Gastrocnemius medialis (tissue), 4 donors: Measurements from ENCODE around the gene ALG3. TPM values are rescaled to one million over a fixed set of nuclear protein-coding genes. Genes with fewer than 3 reads are reported as not detected.

Experiments
- ATAC-seq, 2 donors: fragments of 150-250 bp; one replicate each; pipeline ENCODE4 v1.9.1; 2016
- DNase-seq, 2 donors: peaks; one replicate each; pipeline ENCODE4 v3.0.0-alpha.2; 2019
- H3K27ac ChIP-seq, 4 donors: fragments of 200-600 bp; sonication (generic); 1 replicate in 1 of 4; 2 replicates in 3 of 4; pipeline ENCODE4 v1.5.1; 2016 to 2018; ENCODE audit warnings: mild to moderate bottlenecking in 2 of 4, moderate library complexity in 1 of 4
- H3K27me3 ChIP-seq, 3 donors: fragments of 200-600 bp; sonication (generic) in 2 of 3; 1 replicate in 1 of 3; 2 replicates in 2 of 3; pipeline versions ENCODE4 v1.5.1 to v1.6.0; 2016 to 2019; ENCODE audit warnings: mild to moderate bottlenecking in 1 of 3, moderate library complexity in 1 of 3
- H3K36me3 ChIP-seq, 2 donors: fragments of 200-600 bp; sonication (generic) in 1 of 2; one replicate each; pipeline ENCODE4 v1.5.1; 2017 to 2018
- H3K4me1 ChIP-seq, 2 donors: fragments of 200-600 bp; sonication (generic) in 1 of 2; one replicate each; pipeline ENCODE4 v1.5.1; 2016 to 2017; ENCODE audit warnings: mild to moderate bottlenecking in 2 of 2
- H3K4me3 ChIP-seq, 4 donors: fragments of 200-600 bp; sonication (generic) in 3 of 4; 1 replicate in 1 of 4; 2 replicates in 3 of 4; pipeline ENCODE4 v1.5.1; 2016 to 2019; ENCODE audit warnings: mild to moderate bottlenecking in 2 of 4
- H3K9me3 ChIP-seq, 3 donors: fragments of 200-600 bp; sonication (generic) in 2 of 3; 1 replicate in 1 of 3; 2 replicates in 2 of 3; pipeline ENCODE4 v1.5.1; 2016 to 2019
- CTCF ChIP-seq, 5 experiments: fragments of 450-650 bp in 3 of 5; fragments of 200-600 bp in 2 of 5; sonication (generic) in 2 of 5; IDR thresholded peaks in 4 of 5; conservative IDR thresholded peaks in 1 of 5; 1 replicate in 4 of 5; 2 replicates in 1 of 5; pipeline ENCODE4 v1.5.1; 2016 to 2019; ENCODE audit warnings: antibody characterized with exemption in 5 of 5, mild to moderate bottlenecking in 3 of 5, moderate library complexity in 3 of 5
- POLR2A ChIP-seq, 2 donors: fragments of 450-650 bp; IDR thresholded peaks; one replicate each; pipeline ENCODE4 v1.6.1; 2017; ENCODE audit warnings: antibody characterized with exemption in 2 of 2, mild to moderate bottlenecking in 2 of 2, moderate library complexity in 2 of 2
- in situ Hi-C, 4 donors: fragments of 200-750 bp; cut with MboI; loops; one replicate each; pipeline versions ENCODE4 v1.15.0 to v1.8.0; 2017; ENCODE audit warnings: low sequenced_read_pairs in 4 of 4
- intact Hi-C: fragments of 100-400 bp; cut with DNase I; formaldehyde crosslinking; loops from one replicate; pipeline ENCODE4 v1.15.1; 2023; ENCODE audit warnings: low total_unique reads
- total RNA-seq, 4 donors: library from RNA; depleted of rRNA; stranded (reverse); fragments of >200 nt; gene quantifications; one replicate each; pipeline versions ENCODE4 v1.1.0 to v1.2.3, GENCODE V29; 2016

Gene ALG3
- total RNA-seq, 4 donors from 2014 or later = 35.0 to 58.1 (median 50.1) TPM

GRCh38 chr3:184249412-184250166 is 827 bp upstream of the ALG3 start, which contains the start of gene EEF1AKMT4:
Gene EEF1AKMT4 (plus strand): TSS chr3:184249672. CDS start chr3:184249695, 23 bp downstream.
- TF ChIP-seq POLR2A (IDR thresholded peaks at IDR 0.05) (peak; percentile 55 to 59), CTCF (IDR thresholded peaks at IDR 0.05 in 4 of 5, conservative IDR thresholded peaks at IDR 0.05 in 1 of 5) (peak; percentile 39 to 68 (median 59))
- H3K4me1 ChIP-seq = peaks cover 17 to 20% of the 10 kb centered on the region in 2 donors
- peak; percentile 91 to 94 for ATAC-seq
- peak within 1 kb of the TSS; percentile 85 to 95 (median 90) for H3K4me3 ChIP-seq
- H3K36me3 ChIP-seq = peaks cover 0 to 16% of the 10 kb centered on the region in 2 donors
- in situ Hi-C loops = loop anchor here in 2 of 4 donors (10.0 to 25.0 kb wide), 3 partner anchors 105 to 362 kb away; partner anchors contain the start of genes PARL (in 2 of the 2) and EIF2B5 (in 1 of the 2)
- DNase-seq = peak; percentile 95 to 97
- intact Hi-C loops = loop anchor here (1.0 to 5.0 kb wide), 11 partner anchors 21 to 365 kb away; partner anchors contain the start of genes ABCC5, ABCF3, AP2M1 and DVL3
- H3K27ac ChIP-seq = peak within 1 kb of the TSS; percentile 91 to 95 (median 94)
- H3K9me3 ChIP-seq = no peaks in the 10 kb centered on the region
- no peaks in the 10 kb centered on the region for H3K27me3 ChIP-seq

DNA sequence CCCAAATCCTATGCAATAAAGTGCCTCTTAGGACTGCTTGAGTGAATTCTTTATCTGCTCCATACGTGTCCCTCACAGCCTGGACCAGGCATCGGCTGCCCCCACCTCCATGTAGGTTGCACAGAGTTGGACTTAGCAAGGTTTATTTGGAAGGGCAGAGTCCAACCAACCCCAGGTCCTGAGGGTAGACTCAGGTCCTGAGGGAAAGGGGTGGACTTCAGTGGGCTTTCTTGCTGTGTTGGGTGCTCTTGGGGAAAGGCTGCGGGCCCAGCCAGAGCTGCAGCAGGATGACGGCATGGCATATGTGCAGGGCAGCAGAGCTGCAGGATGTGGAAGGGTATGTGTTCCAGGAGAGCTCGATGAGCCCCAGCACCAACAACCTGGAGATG is 6.5 kb downstream of the ALG3 start:
- H3K9me3 ChIP-seq = no peaks in the 10 kb centered on the region
- ATAC-seq = no peak
- H3K36me3 ChIP-seq = peaks cover 0 to 40% of the 10 kb centered on the region in 2 donors
- DNase-seq = no peak
- no peak overlapping the region for H3K27ac ChIP-seq
- no peak for TF ChIP-seq CTCF (IDR thresholded peaks at IDR 0.05 in 4 of 5, conservative IDR thresholded peaks at IDR 0.05 in 1 of 5)
- TF ChIP-seq POLR2A (IDR thresholded peaks at IDR 0.05) = no peak
- in situ Hi-C loops (loop anchor here in 2 of 4 donors (10.0 to 25.0 kb wide), 3 partner anchors 97 to 355 kb away; partner anchors contain the start of genes EIF2B5 (in 1 of the 2) and PARL (in 1 of the 2)), intact Hi-C loops (no loop called here)
- no peak overlapping the region for H3K4me3 ChIP-seq
- H3K27me3 ChIP-seq = no peaks in the 10 kb centered on the region
- peaks cover 3 to 4% of the 10 kb centered on the region in 2 donors for H3K4me1 ChIP-seq

GRCh38 chr3:184241447-184242296 is 7.1 kb downstream of the ALG3 start:
- peak in 1 of 2 donors; percentile 57 for ATAC-seq
- TF ChIP-seq CTCF (IDR thresholded peaks at IDR 0.05 in 4 of 5, conservative IDR thresholded peaks at IDR 0.05 in 1 of 5) = peak in 2 of 5 experiments; percentile 38 to 55
- TF ChIP-seq POLR2A (IDR thresholded peaks at IDR 0.05) = no peak
- H3K27ac ChIP-seq = no peak overlapping the region
- in situ Hi-C loops = loop anchor here in 2 of 4 donors (10.0 to 25.0 kb wide), 3 partner anchors 97 to 354 kb away; partner anchors contain the start of genes EIF2B5 (in 1 of the 2) and PARL (in 1 of the 2)
- peak in 1 of 2 donors; percentile 34 for DNase-seq
- no peaks in the 10 kb centered on the region for H3K9me3 ChIP-seq
- intact Hi-C loops = no loop called here
- no peaks in the 10 kb centered on the region for H3K4me1 ChIP-seq
- no peak overlapping the region for H3K4me3 ChIP-seq
- H3K27me3 ChIP-seq = no peaks in the 10 kb centered on the region
- H3K36me3 ChIP-seq = peaks cover 0 to 40% of the 10 kb centered on the region in 2 donors

GRCh38 chr3:184241141-184241446 is 7.7 kb downstream of the ALG3 start:
- Histone ChIP-seq H3K9me3 (no peaks in the 10 kb centered on the region), H3K36me3 (peaks cover 0 to 39% of the 10 kb centered on the region in 2 donors), H3K4me3 (no peak overlapping the region), H3K27me3 (no peaks in the 10 kb centered on the region), H3K27ac (no peak overlapping the region), H3K4me1 (no peaks in the 10 kb centered on the region)
- intact Hi-C loops = no loop called here
- in situ Hi-C loops = loop anchor here in 2 of 4 donors (10.0 to 25.0 kb wide), 3 partner anchors 96 to 354 kb away; partner anchors contain the start of genes EIF2B5 (in 1 of the 2) and PARL (in 1 of the 2)
- ATAC-seq = no peak
- no peak for DNase-seq
- TF ChIP-seq POLR2A (IDR thresholded peaks at IDR 0.05) = no peak
- TF ChIP-seq CTCF (IDR thresholded peaks at IDR 0.05 in 4 of 5, conservative IDR thresholded peaks at IDR 0.05 in 1 of 5) = no peak
